ENCODE measurements around the gene TMEM163. TPM values are rescaled to one million over a fixed set of nuclear protein-coding genes. Genes with fewer than 3 reads are reported as not detected.

TMEM163 gene
- total RNA-seq, 1 donor from 2014 or later = 6.0 TPM

DNA sequence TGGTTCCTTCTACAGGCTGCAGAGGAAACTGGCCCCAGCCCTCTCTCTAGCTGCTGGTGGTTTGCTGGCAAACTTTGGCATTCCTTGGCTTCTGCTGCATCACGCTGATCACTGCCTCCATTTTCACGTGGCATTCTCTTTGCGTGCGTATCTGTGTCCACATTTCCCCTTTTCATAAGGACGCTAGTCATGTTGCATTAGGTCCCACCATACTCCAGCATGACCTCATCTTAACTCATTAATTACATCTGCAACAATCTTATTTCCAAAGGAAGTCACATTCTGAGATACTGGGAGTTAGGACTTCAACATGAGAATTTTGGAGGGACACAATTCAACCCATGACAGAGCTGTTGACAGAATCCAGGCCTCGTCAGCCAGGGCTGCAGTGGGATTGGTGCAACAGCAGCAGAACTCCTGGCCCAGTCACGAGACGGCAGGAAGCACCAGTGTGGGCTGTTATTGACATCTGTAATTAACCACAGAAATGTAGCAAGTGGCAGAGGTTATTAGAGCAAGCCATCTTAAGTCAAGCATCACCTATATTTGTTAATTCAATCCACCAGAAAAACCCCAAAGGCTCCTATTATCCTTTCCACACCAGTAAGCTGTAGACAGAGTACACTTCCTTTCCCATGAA, 132.4 kb downstream of the TMEM163 start:
- no peak overlapping the region for H3K27ac Mint-ChIP-seq

DNA sequence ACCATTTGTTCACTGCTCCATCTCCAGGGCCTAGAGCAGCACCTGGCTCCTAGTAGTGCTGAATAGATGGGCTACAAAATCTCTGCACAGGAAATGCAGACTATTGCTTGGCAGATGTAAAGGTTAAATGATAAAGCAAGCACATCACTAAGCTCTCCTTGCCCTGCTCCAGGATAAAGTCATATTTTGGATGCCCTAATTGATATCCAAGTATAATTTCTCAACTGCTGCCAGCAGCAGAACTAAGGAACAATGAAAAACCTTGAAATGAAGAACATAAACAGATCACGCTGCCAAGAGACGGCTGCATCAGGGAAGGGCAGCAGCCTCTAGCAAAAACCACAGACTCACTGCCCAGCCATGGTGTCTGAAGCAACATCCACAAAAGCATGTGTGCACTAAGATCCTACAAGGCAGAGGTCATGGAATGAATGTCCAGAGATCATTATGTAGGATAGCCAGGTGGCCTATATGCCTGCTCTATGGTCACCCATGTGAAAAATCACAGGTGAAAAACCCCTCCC, 134.7 kb downstream of the TMEM163 start:
- CTCF ChIA-PET = no interaction called here

More for the DNA sequence above, 132.4 kb downstream of the TMEM163 start:
- H3K4me1 Mint-ChIP-seq = peaks cover 37% of the 10 kb centered on the region
- ChIA-PET POLR2A (no interaction called here), CTCF (interaction anchor here (0.7 kb wide), 1 partner anchor 1522 kb away, joined by 3 read pairs; no protein-coding TSS in a partner anchor)
- intact Hi-C loops (cut with micrococcal nuclease) = loop anchor here (10.0 kb wide), 1 partner anchor 188 kb away; no protein-coding TSS in a partner anchor
- no peaks in the 10 kb centered on the region for H3K27me3 Mint-ChIP-seq
- peaks cover 27% of the 10 kb centered on the region for H3K9me3 Mint-ChIP-seq
- H3K36me3 Mint-ChIP-seq (ENCODE audit: low read depth) = no peaks in the 10 kb centered on the region
- DNase-seq = no peak
- TF ChIP-seq, protein P1, sequence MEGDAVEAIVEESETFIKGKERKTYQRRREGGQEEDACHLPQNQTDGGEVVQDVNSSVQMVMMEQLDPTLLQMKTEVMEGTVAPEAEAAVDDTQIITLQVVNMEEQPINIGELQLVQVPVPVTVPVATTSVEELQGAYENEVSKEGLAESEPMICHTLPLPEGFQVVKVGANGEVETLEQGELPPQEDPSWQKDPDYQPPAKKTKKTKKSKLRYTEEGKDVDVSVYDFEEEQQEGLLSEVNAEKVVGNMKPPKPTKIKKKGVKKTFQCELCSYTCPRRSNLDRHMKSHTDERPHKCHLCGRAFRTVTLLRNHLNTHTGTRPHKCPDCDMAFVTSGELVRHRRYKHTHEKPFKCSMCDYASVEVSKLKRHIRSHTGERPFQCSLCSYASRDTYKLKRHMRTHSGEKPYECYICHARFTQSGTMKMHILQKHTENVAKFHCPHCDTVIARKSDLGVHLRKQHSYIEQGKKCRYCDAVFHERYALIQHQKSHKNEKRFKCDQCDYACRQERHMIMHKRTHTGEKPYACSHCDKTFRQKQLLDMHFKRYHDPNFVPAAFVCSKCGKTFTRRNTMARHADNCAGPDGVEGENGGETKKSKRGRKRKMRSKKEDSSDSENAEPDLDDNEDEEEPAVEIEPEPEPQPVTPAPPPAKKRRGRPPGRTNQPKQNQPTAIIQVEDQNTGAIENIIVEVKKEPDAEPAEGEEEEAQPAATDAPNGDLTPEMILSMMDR (IDR thresholded peaks at IDR 0.05) = no peak
- peak; percentile 40 for ATAC-seq (ENCODE audit: low read depth)
- no peak overlapping the region for H3K4me3 Mint-ChIP-seq

DNA sequence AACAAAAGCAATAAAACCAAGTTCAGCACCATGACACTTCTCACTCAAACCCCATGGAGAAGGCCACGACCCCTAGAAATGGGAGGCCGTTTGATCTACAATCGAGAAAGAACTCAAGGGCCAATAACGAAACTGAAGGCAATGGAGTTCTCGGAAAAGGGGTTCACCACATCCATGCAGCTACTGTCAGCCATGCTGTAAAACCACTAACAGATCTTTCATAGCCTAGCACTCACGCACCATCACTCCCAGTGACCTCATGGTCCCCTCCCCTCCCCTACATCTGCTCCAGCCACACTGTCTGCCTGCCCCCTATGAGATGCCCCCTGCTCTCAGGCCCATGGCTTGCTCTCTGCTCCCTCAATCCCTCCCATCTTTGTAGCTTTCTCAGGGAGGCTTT, 135.3 kb downstream of the TMEM163 start:
- TF ChIP-seq, protein P1 (IDR thresholded peaks at IDR 0.05) = no peak
- Mint-ChIP-seq H3K4me3 (no peak overlapping the region), H3K27me3 (no peaks in the 10 kb centered on the region), H3K4me1 (peaks cover 43% of the 10 kb centered on the region), H3K9me3 (peaks cover 3% of the 10 kb centered on the region), H3K36me3 (ENCODE audit: low read depth) (no peaks in the 10 kb centered on the region), H3K27ac (peak overlapping the region; percentile 78)
- ATAC-seq (ENCODE audit: low read depth) (no peak), DNase-seq (no peak)
- CTCF ChIA-PET = no interaction called here
- intact Hi-C loops (cut with micrococcal nuclease) = loop anchor here (2.0 to 10.0 kb wide), 3 partner anchors 39 to 191 kb away; no protein-coding TSS in a partner anchor
- POLR2A ChIA-PET = interaction anchor here (0.6 to 2.0 kb wide), 3 partner anchors 39 to 156 kb away, joined by 3 to 6 read pairs (median 3); no protein-coding TSS in a partner anchor

More for the DNA sequence above, 134.7 kb downstream of the TMEM163 start:
- Mint-ChIP-seq H3K27ac (peak overlapping the region; percentile 57), H3K36me3 (ENCODE audit: low read depth) (no peaks in the 10 kb centered on the region), H3K4me3 (no peak overlapping the region), H3K4me1 (peaks cover 43% of the 10 kb centered on the region), H3K27me3 (no peaks in the 10 kb centered on the region), H3K9me3 (peaks cover 8% of the 10 kb centered on the region)
- DNase-seq (no peak), ATAC-seq (ENCODE audit: low read depth) (no peak)
- POLR2A ChIA-PET = no interaction called here
- TF ChIP-seq, protein P1 (IDR thresholded peaks at IDR 0.05) = no peak
- intact Hi-C loops (cut with micrococcal nuclease) = loop anchor here (2.0 to 10.0 kb wide), 3 partner anchors 39 to 191 kb away; no protein-coding TSS in a partner anchor

DNA sequence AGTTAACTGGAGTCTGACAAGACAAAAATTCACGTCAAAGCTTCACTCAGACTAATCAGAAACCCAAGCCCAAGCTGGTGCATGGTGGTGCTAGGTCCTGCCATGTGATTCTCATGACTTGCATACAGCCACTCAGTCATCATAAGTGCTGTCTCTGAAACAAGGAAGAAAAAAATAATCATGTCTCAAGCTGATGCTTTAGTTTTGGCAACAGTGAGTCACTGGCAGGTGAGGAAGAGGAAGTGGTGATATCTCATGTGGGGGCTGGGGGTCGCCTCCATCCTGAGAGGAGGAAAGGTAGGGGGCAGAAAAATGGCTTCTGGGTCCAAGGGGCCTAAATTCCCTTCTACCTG, 136.3 kb downstream of the TMEM163 start:
- POLR2A ChIA-PET = interaction anchor here (1.2 to 2.0 kb wide), 3 partner anchors 40 to 157 kb away, joined by 3 to 6 read pairs (median 3); no protein-coding TSS in a partner anchor
- Mint-ChIP-seq H3K27ac (peak overlapping the region; percentile 78), H3K9me3 (no peaks in the 10 kb centered on the region), H3K36me3 (ENCODE audit: low read depth) (no peaks in the 10 kb centered on the region), H3K27me3 (no peaks in the 10 kb centered on the region), H3K4me1 (peaks cover 43% of the 10 kb centered on the region), H3K4me3 (peak overlapping the region; percentile 22)
- ATAC-seq (ENCODE audit: low read depth) = peak; percentile 77
- intact Hi-C loops (cut with micrococcal nuclease) = loop anchor here (2.0 to 10.0 kb wide), 3 partner anchors 40 to 192 kb away; no protein-coding TSS in a partner anchor
- DNase-seq = no peak
- CTCF ChIA-PET = no interaction called here
- TF ChIP-seq, protein P1 (IDR thresholded peaks at IDR 0.05) = no peak

DNA sequence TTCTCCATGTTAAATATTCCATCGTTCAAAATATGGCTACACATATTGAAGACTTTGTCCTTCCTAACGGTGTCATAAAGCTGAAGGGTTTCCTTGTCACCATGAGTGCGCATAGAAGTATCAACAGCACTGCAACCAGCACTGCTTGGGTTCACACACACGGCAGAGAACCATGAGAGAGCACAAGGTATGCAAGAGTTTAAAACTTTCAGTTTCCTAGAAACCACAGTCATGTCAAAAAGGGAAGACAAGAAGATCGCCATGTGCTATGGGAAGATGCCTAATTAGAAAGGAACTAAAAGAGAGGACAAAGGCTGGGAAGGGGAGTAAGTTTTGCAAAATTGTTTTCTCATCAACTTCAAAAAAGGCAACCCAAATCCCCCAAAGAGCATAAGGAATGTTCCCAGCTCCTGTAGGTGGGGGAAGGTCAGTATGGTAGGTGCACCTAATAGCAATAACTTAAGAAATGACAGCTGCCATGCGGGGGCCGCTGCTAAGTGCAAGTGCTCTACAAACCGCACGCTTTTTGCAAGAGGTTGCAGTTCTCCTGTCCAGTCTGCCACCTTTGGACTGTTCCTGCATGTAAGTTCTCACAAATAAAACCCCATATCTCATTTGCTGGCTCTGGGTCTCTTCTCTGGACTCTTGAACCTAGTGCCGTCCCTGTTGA, 136.8 kb downstream of the TMEM163 start:
- Mint-ChIP-seq H3K27me3 (no peaks in the 10 kb centered on the region), H3K4me1 (peaks cover 39% of the 10 kb centered on the region), H3K27ac (peak overlapping the region; percentile 80), H3K4me3 (peak overlapping the region; percentile 22), H3K36me3 (ENCODE audit: low read depth) (no peaks in the 10 kb centered on the region), H3K9me3 (no peaks in the 10 kb centered on the region)
- TF ChIP-seq, protein P1 (IDR thresholded peaks at IDR 0.05) = no peak
- DNase-seq (no peak), ATAC-seq (ENCODE audit: low read depth) (peak; percentile 26)
- CTCF ChIA-PET = no interaction called here
- intact Hi-C loops (cut with micrococcal nuclease) = loop anchor here (2.0 to 10.0 kb wide), 3 partner anchors 41 to 193 kb away; no protein-coding TSS in a partner anchor
- POLR2A ChIA-PET = interaction anchor here (1.2 to 2.0 kb wide), 3 partner anchors 40 to 157 kb away, joined by 3 to 6 read pairs (median 3); no protein-coding TSS in a partner anchor

All from activated B cell treated with CpG ODN at 0.5 μM for 24 hours (primary cell).